Breast epithelium (tissue), 4 donors: ENCODE data around the gene DEFB126. TPM values are rescaled to one million over a fixed set of nuclear protein-coding genes. Genes with fewer than 3 reads are reported as not detected.

Experiments used
- DNase-seq, 2 donors: peaks; one replicate each; pipeline ENCODE4 v3.0.0-alpha.2; 2019; ENCODE audit warnings: low spot score in 2 of 2
- H3K27ac ChIP-seq, 2 donors: fragments of 200-600 bp; sonication (generic) in 1 of 2; one replicate each; pipeline ENCODE4 v1.5.1; 2016 to 2019; ENCODE audit warnings: mild to moderate bottlenecking in 1 of 2
- H3K27me3 ChIP-seq, 2 donors: fragments of 200-600 bp; sonication (generic) in 1 of 2; one replicate each; pipeline versions ENCODE4 v1.5.1 to v1.6.0; 2017 to 2019; ENCODE audit warnings: control low read depth in 1 of 2, mild to moderate bottlenecking in 1 of 2
- H3K36me3 ChIP-seq: fragments of 200-600 bp; one replicate; pipeline ENCODE4 v1.5.1; 2019
- H3K4me1 ChIP-seq, 2 donors: fragments of 200-600 bp; sonication (generic); one replicate each; pipeline ENCODE4 v1.5.1; 2016 to 2019; ENCODE audit warnings: control low read depth in 1 of 2
- H3K4me3 ChIP-seq, 3 donors: fragments of 200-600 bp; sonication (generic); 1 replicate in 2 of 3; 2 replicates in 1 of 3; pipeline ENCODE4 v1.5.1; 2016 to 2019; ENCODE audit warnings: mild to moderate bottlenecking in 3 of 3, moderate library complexity in 2 of 3
- H3K9me3 ChIP-seq, 2 donors: fragments of 200-600 bp; sonication (generic) in 1 of 2; one replicate each; pipeline ENCODE4 v1.5.1; 2016 to 2019; ENCODE audit warnings: control low read depth in 1 of 2
- POLR2A ChIP-seq: fragments of 450-650 bp; IDR thresholded peaks from one replicate; pipeline ENCODE4 v1.6.1; 2016; ENCODE audit warnings: antibody characterized with exemption, mild to moderate bottlenecking, moderate library complexity
- POLR2AphosphoS5 ChIP-seq, 3 donors: sonication (generic); formaldehyde crosslinking; IDR thresholded peaks; one replicate each; pipeline ENCODE4 v1.6.1; 2017; ENCODE audit warnings: antibody characterized with exemption in 3 of 3
- intact Hi-C: fragments of 100-400 bp; cut with DNase I; formaldehyde crosslinking; loops from one replicate; pipeline ENCODE4 v1.15.1; 2023; ENCODE audit warnings: low total_unique reads
- total RNA-seq, 3 donors: library from RNA; depleted of rRNA; stranded (reverse); fragments of >200 nt; gene quantifications; one replicate each; pipeline ENCODE4 v1.1.0, GENCODE V29; 2016
- TF ChIP-seq, protein P1 (sequence below), 3 donors: fragments of 450-650 bp; IDR thresholded peaks; one replicate each; pipeline ENCODE4 v1.5.1; 2016 to 2017; ENCODE audit warnings: antibody characterized with exemption in 3 of 3, mild to moderate bottlenecking in 3 of 3, moderate library complexity in 3 of 3

Gene DEFB126
- total RNA-seq, 3 donors from 2014 or later, result not detected

GRCh38 chr20:189611-190010 lies 47.2 kb downstream of the DEFB126 start, which contains the start of gene DEFB128:
DEFB128 (minus strand) TSS chr20:189711; CDS start chr20:189623, 88 bp downstream.
- no peak within 1 kb of the TSS for H3K27ac ChIP-seq
- H3K27me3 ChIP-seq, result peaks cover 0 to 9% of the 10 kb centered on the region in 2 donors
- no peak for DNase-seq
- no peaks in the 10 kb centered on the region for H3K4me1 ChIP-seq
- peaks cover 0 to 11% of the 10 kb centered on the region in 2 donors for H3K9me3 ChIP-seq
- no peaks in the 10 kb centered on the region for H3K36me3 ChIP-seq
- no peak within 1 kb of the TSS for H3K4me3 ChIP-seq
- intact Hi-C loops, result no loop called here
- TF ChIP-seq, protein P1, sequence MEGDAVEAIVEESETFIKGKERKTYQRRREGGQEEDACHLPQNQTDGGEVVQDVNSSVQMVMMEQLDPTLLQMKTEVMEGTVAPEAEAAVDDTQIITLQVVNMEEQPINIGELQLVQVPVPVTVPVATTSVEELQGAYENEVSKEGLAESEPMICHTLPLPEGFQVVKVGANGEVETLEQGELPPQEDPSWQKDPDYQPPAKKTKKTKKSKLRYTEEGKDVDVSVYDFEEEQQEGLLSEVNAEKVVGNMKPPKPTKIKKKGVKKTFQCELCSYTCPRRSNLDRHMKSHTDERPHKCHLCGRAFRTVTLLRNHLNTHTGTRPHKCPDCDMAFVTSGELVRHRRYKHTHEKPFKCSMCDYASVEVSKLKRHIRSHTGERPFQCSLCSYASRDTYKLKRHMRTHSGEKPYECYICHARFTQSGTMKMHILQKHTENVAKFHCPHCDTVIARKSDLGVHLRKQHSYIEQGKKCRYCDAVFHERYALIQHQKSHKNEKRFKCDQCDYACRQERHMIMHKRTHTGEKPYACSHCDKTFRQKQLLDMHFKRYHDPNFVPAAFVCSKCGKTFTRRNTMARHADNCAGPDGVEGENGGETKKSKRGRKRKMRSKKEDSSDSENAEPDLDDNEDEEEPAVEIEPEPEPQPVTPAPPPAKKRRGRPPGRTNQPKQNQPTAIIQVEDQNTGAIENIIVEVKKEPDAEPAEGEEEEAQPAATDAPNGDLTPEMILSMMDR (IDR thresholded peaks at IDR 0.05), result no peak
- TF ChIP-seq POLR2AphosphoS5 (IDR thresholded peaks at IDR 0.05) (no peak), POLR2A (no peak)

Other genes with a start within 250 kb of the DEFB126 start
- not detected for gene DEFB125, start 54.9 kb upstream of the DEFB126 start, total RNA-seq
- not detected for gene DEFB127, start 14.9 kb downstream of the DEFB126 start, total RNA-seq
- not detected for gene DEFB128, start 47.1 kb downstream of the DEFB126 start, total RNA-seq
- not detected for gene DEFB129, start 84.7 kb downstream of the DEFB126 start, total RNA-seq
- gene DEFB132, start 115.1 kb downstream of the DEFB126 start, total RNA-seq, result under 1 TPM; 0.29 to 0.96 (median 0.33) TPM
- gene C20orf96, start 148.2 kb downstream of the DEFB126 start, total RNA-seq, result 1 to 10 TPM; 2.6 to 9.2 (median 6.1) TPM
- gene ZCCHC3, start 155.0 kb downstream of the DEFB126 start, total RNA-seq, result 10 to 100 TPM; 10.1 to 14.0 (median 11.5) TPM
- 1 to 10 TPM; 1.1 to 3.7 (median 3.3) TPM for gene SOX12, start 183.0 kb downstream of the DEFB126 start, total RNA-seq
- gene NRSN2, start 204.5 kb downstream of the DEFB126 start, total RNA-seq, result 10 to 100 TPM in 2 of 3 donors, 1 to 10 TPM in 1; 9.4 to 22.3 (median 21.8) TPM
- 10 to 100 TPM in 2 of 3 donors, 1 to 10 TPM in 1; 4.5 to 18.0 (median 14.5) TPM for gene TRIB3, start 238.2 kb downstream of the DEFB126 start, total RNA-seq